ENCODE data around the gene TBX5.

Gene TBX5

GRCh38 chr12:114425031-114425626 lies 19.2 kb upstream of the TBX5 start:
- DNase-seq, result peak; percentile 63

GRCh38 chr12:114420944-114421335 lies 15.0 kb upstream of the TBX5 start:
- DNase-seq, result no peak

- no peak for DNase-seq
These were observed 14.4 kb upstream of the TBX5 start for GRCh38 chr12:114420182-114420943.

GRCh38 chr12:114416028-114416427 lies 10.1 kb upstream of the TBX5 start:
- no peak for DNase-seq

- no peak for DNase-seq
These were observed 9.6 kb upstream of the TBX5 start for GRCh38 chr12:114415525-114415868.

- DNase-seq, result no peak
These were observed 9.1 kb upstream of the TBX5 start for GRCh38 chr12:114414866-114415524.

GRCh38 chr12:114414031-114414865 lies 8.3 kb upstream of the TBX5 start:
- no peak for DNase-seq

GRCh38 chr12:114412825-114413749 lies 7.1 kb upstream of the TBX5 start:
- DNase-seq, result no peak

GRCh38 chr12:114412307-114412706 lies 6.4 kb upstream of the TBX5 start:
- no peak for DNase-seq

- DNase-seq, result no peak
These were observed 5.3 kb upstream of the TBX5 start for GRCh38 chr12:114411071-114411837.

- no peak for DNase-seq
These were observed 4.1 kb upstream of the TBX5 start for GRCh38 chr12:114409852-114410600.

- no peak for DNase-seq
These were observed 3.2 kb upstream of the TBX5 start for GRCh38 chr12:114408886-114409851.

- no peak for DNase-seq
These were observed 2.5 kb upstream of the TBX5 start for GRCh38 chr12:114408471-114408885.

GRCh38 chr12:114407842-114408411 lies 2.0 kb upstream of the TBX5 start:
- no peak for DNase-seq

- DNase-seq, result no peak
These were observed 1.3 kb upstream of the TBX5 start for GRCh38 chr12:114406984-114407841.

- no peak for DNase-seq
These were observed 506 bp upstream of the TBX5 start for GRCh38 chr12:114406316-114406983.

GRCh38 chr12:114404926-114405518 lies 922 bp downstream of the TBX5 start:
- DNase-seq, result no peak

Data from NCI-H2029 (cell line).